WTC11 (cell line): Measurements from ENCODE around the gene FZR1. TPM values are rescaled to one million over a fixed set of nuclear protein-coding genes. Genes with fewer than 3 reads are reported as not detected.

ENCODE experiments used
- ATAC-seq: fragments of 200-7000 bp; cut with Tn5 transposase; 2 replicates; pipeline ENCODE4 v1.10.0; 2021; ENCODE audit warnings: mild to moderate bottlenecking, moderate library complexity
- CTCF ChIA-PET: fragments of 300-600 bp; sonication (Branson Sonifier 250); formaldehyde crosslinking; loops from one replicate; lab custom pipeline; 2021; ENCODE audit warnings: antibody characterized with exemption; lab: Charles Lee
- POLR2A ChIA-PET: fragments of 350-600 bp; sonication (Branson Sonifier 250); formaldehyde crosslinking; loops from one replicate; lab custom pipeline; 2021; ENCODE audit warnings: antibody characterized with exemption; lab: Charles Lee
- DNase-seq: peaks from one replicate; pipeline ENCODE4 v3.0.0; 2021; ENCODE audit warnings: low spot score
- H3K27ac Mint-ChIP-seq: 2 replicates; pipeline ENCODE4 v1.8.0; 2021; ENCODE audit warnings: mixed read lengths
- H3K27me3 Mint-ChIP-seq: 2 replicates; pipeline ENCODE4 v1.8.0; 2021; ENCODE audit warnings: low read depth, mild to moderate bottlenecking, moderate library complexity, mixed read lengths
- H3K36me3 Mint-ChIP-seq: 2 replicates; pipeline ENCODE4 v1.8.0; 2021; ENCODE audit warnings: mixed read lengths
- H3K4me1 Mint-ChIP-seq: 2 replicates; pipeline ENCODE4 v1.8.0; 2022; ENCODE audit warnings: mixed read lengths
- H3K4me3 Mint-ChIP-seq: 2 replicates; pipeline ENCODE4 v1.8.0; 2021; ENCODE audit warnings: mild to moderate bottlenecking, moderate library complexity, mixed read lengths
- H3K9me3 Mint-ChIP-seq: 2 replicates; pipeline ENCODE4 v1.8.0; 2021; ENCODE audit warnings: mixed read lengths
- CBFB ChIP-seq: sonication (generic); formaldehyde crosslinking; IDR thresholded peaks from 2 replicates; pipeline ENCODE4 v1.8.1; 2022; ENCODE audit warnings: mild to moderate bottlenecking, low read depth, missing genetic modification reagents
- CDX4 ChIP-seq: fragments of 250-450 bp; sonication (Bioruptor Pico); IDR thresholded peaks from 2 replicates; pipeline ENCODE4 v1.9.0; 2021; ENCODE audit warnings: moderate library complexity, mild to moderate bottlenecking, inconsistent platforms, borderline replicate concordance
- ELF4 ChIP-seq: sonication (generic); formaldehyde crosslinking; IDR thresholded peaks from 2 replicates; pipeline ENCODE4 v1.8.1; 2022; ENCODE audit warnings: low read depth, mild to moderate bottlenecking, moderate library complexity, missing genetic modification reagents
- ESRRA ChIP-seq: sonication (generic); formaldehyde crosslinking; IDR thresholded peaks from 2 replicates; pipeline ENCODE4 v1.8.1; 2022; ENCODE audit warnings: mild to moderate bottlenecking, missing genetic modification reagents, borderline replicate concordance
- ETV6 ChIP-seq: sonication (generic); formaldehyde crosslinking; IDR thresholded peaks from 2 replicates; pipeline ENCODE4 v1.8.1; 2022; ENCODE audit warnings: mild to moderate bottlenecking, missing genetic modification reagents
- FOXP4 ChIP-seq: sonication (generic); formaldehyde crosslinking; IDR thresholded peaks from 2 replicates; pipeline ENCODE4 v1.8.0; 2022; ENCODE audit warnings: mild to moderate bottlenecking, missing genetic modification reagents
- MAX ChIP-seq: sonication (generic); formaldehyde crosslinking; IDR thresholded peaks from 2 replicates; pipeline ENCODE4 v1.8.0; 2022; ENCODE audit warnings: mild to moderate bottlenecking, missing genetic modification reagents
- MLX ChIP-seq: sonication (generic); formaldehyde crosslinking; IDR thresholded peaks from 2 replicates; pipeline ENCODE4 v1.8.1; 2023; ENCODE audit warnings: mild to moderate bottlenecking, missing genetic modification reagents, moderate library complexity
- MXD4 ChIP-seq: fragments of 250-450 bp; sonication (Bioruptor Pico); IDR thresholded peaks from 2 replicates; pipeline ENCODE4 v1.8.0; 2021; ENCODE audit warnings: mild to moderate bottlenecking, moderate library complexity, borderline replicate concordance
- MYBL2 ChIP-seq: sonication (generic); formaldehyde crosslinking; IDR thresholded peaks from 2 replicates; pipeline ENCODE4 v1.8.1; 2023; ENCODE audit warnings: mild to moderate bottlenecking, moderate library complexity, missing genetic modification reagents
- NFATC4 ChIP-seq: fragments of 250-450 bp; sonication (Bioruptor Pico); IDR thresholded peaks from 2 replicates; pipeline ENCODE4 v1.9.0; 2021; ENCODE audit warnings: mild to moderate bottlenecking
- SOX15 ChIP-seq: fragments of 250-450 bp; sonication (Bioruptor Pico); IDR thresholded peaks from 2 replicates; pipeline ENCODE4 v1.9.0; 2021; ENCODE audit warnings: mild to moderate bottlenecking
- TCF7 ChIP-seq: sonication (generic); formaldehyde crosslinking; IDR thresholded peaks from 2 replicates; pipeline ENCODE4 v1.8.0; 2022; ENCODE audit warnings: mild to moderate bottlenecking, low read depth, missing genetic modification reagents, moderate library complexity
- USF2 ChIP-seq: sonication (generic); formaldehyde crosslinking; IDR thresholded peaks from 2 replicates; pipeline ENCODE4 v1.8.1; 2023; ENCODE audit warnings: mild to moderate bottlenecking, missing genetic modification reagents, moderate library complexity
- ZBTB21 ChIP-seq: sonication (generic); formaldehyde crosslinking; IDR thresholded peaks from 2 replicates; pipeline ENCODE4 v1.8.1; 2023; ENCODE audit warnings: mild to moderate bottlenecking, missing genetic modification reagents, borderline replicate concordance
- ZBTB43 ChIP-seq: sonication (generic); formaldehyde crosslinking; IDR thresholded peaks from 2 replicates; pipeline ENCODE4 v1.8.1; 2023; ENCODE audit warnings: mild to moderate bottlenecking, missing genetic modification reagents
- ZNF121 ChIP-seq: sonication (generic); formaldehyde crosslinking; IDR thresholded peaks from 2 replicates; pipeline ENCODE4 v1.8.0; 2023; ENCODE audit warnings: missing genetic modification reagents
- ZNF281 ChIP-seq: sonication (generic); formaldehyde crosslinking; IDR thresholded peaks from 2 replicates; pipeline ENCODE4 v1.8.0; 2023; ENCODE audit warnings: mild to moderate bottlenecking, missing genetic modification reagents
- ZNF512 ChIP-seq: sonication (generic); formaldehyde crosslinking; IDR thresholded peaks from 2 replicates; pipeline ENCODE4 v1.8.1; 2022; ENCODE audit warnings: missing genetic modification reagents, borderline replicate concordance
- ZNF532 ChIP-seq: fragments of 250-450 bp; sonication (Bioruptor Pico); IDR thresholded peaks from 2 replicates; pipeline ENCODE4 v1.9.0; 2021; ENCODE audit warnings: mild to moderate bottlenecking, borderline replicate concordance
- total RNA-seq: library from RNA; stranded (reverse); gene quantifications from 3 replicates; pipeline ENCODE4 v1.2.3, GENCODE V29; 2021

FZR1 gene
- total RNA-seq, 1 experiment from 2014 or later, result 60.8 TPM

- TF ChIP-seq ZNF512 (CRISPR knock-in tag) (no peak), USF2 (CRISPR knock-in tag) (no peak), ZBTB43 (CRISPR knock-in tag) (no peak), SOX15 (CRISPR knock-in tag) (no peak), ESRRA (CRISPR knock-in tag) (no peak), FOXP4 (CRISPR knock-in tag) (no peak)
Measured at GRCh38 chr19:3547767-3548282, 41.7 kb downstream of the FZR1 start (continued).

GRCh38 chr19:3548606-3549005 is 42.5 kb downstream of the FZR1 start:
- DNase-seq, result no peak
- Mint-ChIP-seq H3K36me3 (no peaks in the 10 kb centered on the region), H3K9me3 (no peaks in the 10 kb centered on the region), H3K4me3 (no peak overlapping the region), H3K27me3 (no peaks in the 10 kb centered on the region), H3K4me1 (no peaks in the 10 kb centered on the region), H3K27ac (no peak overlapping the region)
- ChIA-PET CTCF (interaction anchor here (1.0 to 1.5 kb wide), 2 partner anchors 27 to 35 kb away, joined by 3 to 6 read pairs; no protein-coding TSS in a partner anchor), POLR2A (no interaction called here)
- ATAC-seq, result no peak
- no peak for TF ChIP-seq ELF4 (CRISPR knock-in tag)
- no peak for TF ChIP-seq ZNF281 (CRISPR knock-in tag)
- TF ChIP-seq ZNF121, result no peak
- TF ChIP-seq MXD4, result no peak
- TF ChIP-seq MLX (CRISPR knock-in tag), result no peak
- no peak for TF ChIP-seq USF2 (CRISPR knock-in tag)
- no peak for TF ChIP-seq ZNF532 (CRISPR knock-in tag)
- no peak for TF ChIP-seq CBFB (CRISPR knock-in tag)
- no peak for TF ChIP-seq MAX
- no peak for TF ChIP-seq MYBL2
- no peak for TF ChIP-seq ETV6 (CRISPR knock-in tag)
- TF ChIP-seq ZBTB21 (CRISPR knock-in tag), result no peak
- TF ChIP-seq CDX4, result no peak
- no peak for TF ChIP-seq NFATC4 (CRISPR knock-in tag)
- TF ChIP-seq TCF7 (CRISPR knock-in tag), result no peak
